ENCODE measurements around the gene LAMC2.

- TF ChIP-seq CTCF (IDR thresholded peaks at IDR 0.05) (no peak), POLR2AphosphoS5 (IDR thresholded peaks at IDR 0.05) (no peak), POLR2A (IDR thresholded peaks at IDR 0.05) (no peak)
These were observed 12.2 kb upstream of the LAMC2 start for GRCh38 chr1:183173828-183174227.

All from prostate gland (tissue), 2 donors.